Measurements from ENCODE around the gene RAB11FIP4.
"Not testable (repeated sequence)": the region's sequence is repeated elsewhere in the genome, so short reads cannot be mapped to it uniquely, and the experiment has no call there.

The RAB11FIP4 gene

GRCh38 chr17:31378638-31379037, 12.8 kb upstream of the RAB11FIP4 start:
- no peak for DNase-seq (ENCODE audit: low read depth)
- TF ChIP-seq CTCF (IDR thresholded peaks at IDR 0.05; ENCODE audit: low read depth, low read length, missing control alignments): no peak
- H3K4me3 ChIP-seq (ENCODE audit: low read depth, low read length): no peak overlapping the region

GRCh38 chr17:31379597-31380205, 11.8 kb upstream of the RAB11FIP4 start:
- no peak overlapping the region for H3K4me3 ChIP-seq (ENCODE audit: low read depth, low read length)
- TF ChIP-seq CTCF (IDR thresholded peaks at IDR 0.05; ENCODE audit: low read depth, low read length, missing control alignments): no peak
- DNase-seq (ENCODE audit: low read depth): no peak

DNA sequence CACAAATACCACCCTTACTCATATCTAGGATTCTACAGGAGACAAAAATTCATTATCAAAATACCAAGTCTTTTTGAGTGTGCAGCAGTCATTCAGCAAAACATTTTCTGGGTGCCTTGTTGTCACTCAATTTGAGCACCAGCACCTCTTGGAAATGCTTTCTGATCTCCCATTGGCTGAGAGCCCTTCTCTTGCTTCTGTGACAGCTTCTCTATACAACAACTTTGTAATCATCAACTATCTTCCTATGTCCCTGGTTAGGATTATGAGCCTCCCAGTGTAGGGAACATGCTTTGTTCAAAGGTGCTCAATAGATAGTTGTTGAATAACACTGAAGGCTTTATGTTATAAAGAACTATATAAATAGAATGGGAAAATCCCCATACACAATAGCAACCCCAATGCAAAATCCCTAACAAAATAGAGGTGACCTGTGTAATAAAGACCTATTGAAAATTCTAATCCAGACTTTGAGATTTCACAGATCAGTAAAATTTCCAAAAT, 10.3 kb upstream of the RAB11FIP4 start:
- DNase-seq (ENCODE audit: low read depth): no peak
- no peak for TF ChIP-seq CTCF (IDR thresholded peaks at IDR 0.05; ENCODE audit: low read depth, low read length, missing control alignments)

GRCh38 chr17:31382668-31383275, 8.7 kb upstream of the RAB11FIP4 start:
- H3K4me3 ChIP-seq (ENCODE audit: low read depth, low read length); DNase-seq (ENCODE audit: low read depth): not testable (repeated sequence)

More for the DNA sequence above, 10.3 kb upstream of the RAB11FIP4 start:
- no peak overlapping the region for H3K4me3 ChIP-seq (ENCODE audit: low read depth, low read length)

- peak; percentile 4 for TF ChIP-seq CTCF (IDR thresholded peaks at IDR 0.05; ENCODE audit: low read depth, low read length, missing control alignments)
- not testable (repeated sequence) for DNase-seq (ENCODE audit: low read depth); H3K4me3 ChIP-seq (ENCODE audit: low read depth, low read length)
Measured at GRCh38 chr17:31383488-31383887, 8.0 kb upstream of the RAB11FIP4 start.

DNA sequence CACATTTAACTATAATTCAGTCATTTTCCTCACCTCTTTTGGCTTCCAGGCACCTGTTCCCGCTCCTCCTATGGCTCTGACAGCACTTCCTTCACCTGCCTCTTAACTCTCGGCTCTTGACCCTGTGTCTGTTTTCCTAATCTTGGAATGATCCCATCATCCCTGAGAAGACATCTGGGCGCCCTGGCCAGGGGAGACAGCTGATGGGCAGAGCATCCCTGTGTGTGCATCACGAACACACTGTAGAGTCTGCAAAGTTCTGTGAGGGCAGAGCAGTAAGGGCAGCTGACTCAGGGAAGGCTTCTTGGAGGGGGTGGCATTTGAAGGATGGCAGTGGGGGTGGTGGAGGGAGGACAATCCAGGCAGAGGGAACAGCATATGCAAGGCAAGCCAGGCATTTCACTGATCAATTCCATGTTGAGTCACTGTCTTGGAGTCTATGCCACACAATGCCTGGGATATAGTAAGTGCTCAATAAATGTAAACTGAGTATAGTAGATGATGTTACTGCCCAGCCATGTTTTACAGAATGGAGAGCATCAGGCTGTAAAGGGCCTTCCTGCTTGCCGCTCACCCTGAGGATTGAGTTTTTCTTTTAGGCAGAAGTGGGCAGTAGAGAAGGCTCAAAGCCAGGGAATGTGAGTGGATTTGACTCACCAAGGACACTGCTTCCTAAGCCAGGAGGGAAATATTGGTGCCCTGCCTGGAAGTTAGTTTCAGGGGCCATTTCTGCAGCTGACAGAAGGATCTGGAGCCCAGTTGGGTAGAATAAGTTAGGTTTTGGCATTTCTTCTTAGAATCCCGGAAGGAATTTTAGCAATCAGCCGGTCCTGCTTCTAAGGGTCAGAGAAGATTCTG, 5.8 kb upstream of the RAB11FIP4 start:
- DNase-seq (ENCODE audit: low read depth): no peak
- H3K4me3 ChIP-seq (ENCODE audit: low read depth, low read length): no peak overlapping the region
- no peak for TF ChIP-seq CTCF (IDR thresholded peaks at IDR 0.05; ENCODE audit: low read depth, low read length, missing control alignments)

DNA sequence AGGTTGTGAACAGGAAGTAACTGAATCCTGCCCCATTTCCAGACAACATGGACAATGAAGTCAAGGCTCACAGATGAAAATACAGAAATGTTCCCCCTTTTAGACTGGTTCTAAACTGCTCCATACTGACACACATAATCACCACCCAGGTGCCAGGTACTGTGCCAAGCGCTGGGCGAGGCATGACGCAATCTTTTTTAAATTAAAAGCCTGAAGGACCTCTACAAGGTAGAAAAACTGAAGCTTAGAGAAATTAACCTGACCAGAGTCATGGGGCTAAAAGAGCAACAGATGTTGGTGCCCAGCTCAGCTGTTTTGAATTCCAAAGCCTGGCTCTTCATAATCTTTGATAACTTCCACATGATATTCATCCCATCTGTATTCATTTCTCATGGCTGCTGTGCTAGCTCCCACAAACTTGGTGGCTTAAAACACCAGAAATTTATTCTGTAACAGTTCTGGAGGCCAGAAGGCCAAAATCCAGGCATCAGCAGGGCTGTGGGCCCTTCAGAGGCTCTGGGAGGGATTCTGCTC, 4.9 kb upstream of the RAB11FIP4 start:
- no peak overlapping the region for H3K4me3 ChIP-seq (ENCODE audit: low read depth, low read length)
- DNase-seq (ENCODE audit: low read depth): no peak
- TF ChIP-seq CTCF (IDR thresholded peaks at IDR 0.05; ENCODE audit: low read depth, low read length, missing control alignments): no peak
